PC-9 (cell line): ENCODE data around the gene DCP2. TPM values are rescaled to one million over a fixed set of nuclear protein-coding genes. Genes with fewer than 3 reads are reported as not detected.

ENCODE experiments used
- BruUV-seq: library from RNA; stranded (reverse); fragments of 400-500 nt; replicated peaks from 2 replicates; lab custom pipeline; 2021; lab: Mats Ljungman, UMichigan
- CTCF ChIA-PET: fragments of 300-600 bp; sonication (Branson Sonifier 250); formaldehyde crosslinking; loops from one replicate; lab custom pipeline; 2022; ENCODE audit warnings: antibody characterized with exemption; lab: Charles Lee
- POLR2A ChIA-PET: fragments of 300-600 bp; sonication (Branson Sonifier 250); formaldehyde crosslinking; loops from one replicate; lab custom pipeline; 2022; ENCODE audit warnings: antibody characterized with exemption; ENCODE audit not compliant: unreplicated experiment; lab: Charles Lee
- DNase-seq, 2 experiments: peaks; one replicate each; pipeline versions ENCODE4 v3.0.0 to v3.0.0-alpha.2; 2015 to 2022; ENCODE audit warnings: mixed read lengths in 1 of 2
- H2AFZ ChIP-seq: fragments of 200-600 bp; sonication (generic); 2 replicates; pipeline ENCODE4 v1.8.1; 2017; ENCODE audit warnings: antibody characterized with exemption
- H3F3A ChIP-seq: fragments of 200-600 bp; sonication (generic); 2 replicates; pipeline ENCODE4 v1.8.1; 2017; ENCODE audit warnings: antibody characterized with exemption, mild to moderate bottlenecking, low read depth; ENCODE audit not compliant: insufficient read depth
- H3K27ac ChIP-seq: fragments of 200-600 bp; sonication (generic); 2 replicates; pipeline ENCODE4 v1.6.1; 2016; ENCODE audit warnings: mixed run types
- H3K27me3 ChIP-seq: fragments of 200-600 bp; sonication (generic); 2 replicates; pipeline ENCODE4 v1.6.1; 2016; ENCODE audit warnings: low read depth, mixed run types; ENCODE audit not compliant: insufficient read depth
- H3K36me3 ChIP-seq: fragments of 200-600 bp; sonication (generic); 2 replicates; pipeline ENCODE4 v1.6.1; 2016; ENCODE audit warnings: low read depth, mixed run types
- H3K4me1 ChIP-seq: fragments of 200-600 bp; sonication (generic); replicated peaks from 2 replicates; pipeline ENCODE4 v1.6.1; 2016; ENCODE audit warnings: mixed run types; ENCODE audit not compliant: insufficient read depth
- H3K4me2 ChIP-seq: fragments of 200-600 bp; sonication (generic); 2 replicates; pipeline ENCODE4 v1.6.1; 2017; ENCODE audit warnings: mixed run types
- H3K4me3 ChIP-seq: fragments of 200-600 bp; sonication (generic); 2 replicates; pipeline ENCODE4 v1.6.1; 2016; ENCODE audit warnings: mixed run types
- H3K79me2 ChIP-seq: fragments of 200-600 bp; sonication (generic); 2 replicates; pipeline ENCODE4 v1.6.1; 2017; ENCODE audit warnings: low read depth, mixed run types
- H3K9me2 ChIP-seq: fragments of 200-600 bp; sonication (generic); 2 replicates; pipeline ENCODE4 v1.8.1; 2017; ENCODE audit warnings: mild to moderate bottlenecking; ENCODE audit not compliant: insufficient read depth
- H3K9me3 ChIP-seq: fragments of 200-600 bp; sonication (generic); 2 replicates; pipeline ENCODE4 v1.8.1; 2016; ENCODE audit warnings: low read depth; ENCODE audit not compliant: insufficient read depth
- H4K20me1 ChIP-seq: fragments of 200-600 bp; sonication (generic); 2 replicates; pipeline ENCODE4 v1.8.1; 2017; ENCODE audit not compliant: insufficient read depth
- CTCF ChIP-seq: fragments of 200-600 bp; sonication (generic); conservative IDR thresholded peaks from 2 replicates; pipeline ENCODE4 v1.6.1; 2017; ENCODE audit warnings: mixed run types, antibody characterized with exemption, mild to moderate bottlenecking, moderate library complexity
- EZH2 ChIP-seq: fragments of 200-600 bp; sonication (generic); IDR thresholded peaks from 2 replicates; pipeline ENCODE4 v1.8.0; 2017; ENCODE audit warnings: antibody characterized with exemption, low read depth
- intact Hi-C: fragments of 100-400 bp; cut with micrococcal nuclease; formaldehyde crosslinking; loops from one replicate; pipeline ENCODE4 v1.10.0; 2022; ENCODE audit not compliant: unreplicated experiment
- total RNA-seq: library from RNA; stranded (reverse); gene quantifications from 2 replicates; pipeline ENCODE4 v1.2.3, GENCODE V29; 2021

Gene DCP2
- total RNA-seq, 1 experiment from 2014 or later: 45.6 TPM

- no peak for DNase-seq
- H3K4me1 ChIP-seq: 0 out of 2 replicates have a peak, but pooled peaks cover 3% of the 10 kb centered on the region
- H4K20me1 ChIP-seq: no peaks in the 10 kb centered on the region
- no peak for TF ChIP-seq CTCF
- no peak for TF ChIP-seq EZH2
- H3K4me3 ChIP-seq: no peak overlapping the region
- no peak overlapping the region for H2AFZ ChIP-seq
- no peaks in the 10 kb centered on the region for H3K27me3 ChIP-seq
- no peaks in the 10 kb centered on the region for H3K79me2 ChIP-seq
- H3K9me2 ChIP-seq: no peaks in the 10 kb centered on the region
- ChIA-PET CTCF (no interaction called here), POLR2A (interaction anchor here (0.7 kb wide), 1 partner anchor 23 kb away, joined by 3 read pairs; no protein-coding TSS in a partner anchor)
- H3K36me3 ChIP-seq: no peaks in the 10 kb centered on the region
- H3K9me3 ChIP-seq: no peaks in the 10 kb centered on the region
- no TSS peak for BruUV-seq
- H3K4me2 ChIP-seq: no peak overlapping the region
- H3K27ac ChIP-seq: no peak overlapping the region
- no peaks in the 10 kb centered on the region for H3F3A ChIP-seq
- intact Hi-C loops: no loop called here
Measured at GRCh38 chr5:112934366-112934663, 42.3 kb upstream of the DCP2 start.

- Histone ChIP-seq H2AFZ (no peak overlapping the region), H3K27ac (no peak overlapping the region), H3K79me2 (no peaks in the 10 kb centered on the region), H3K4me1 (no peaks in the 10 kb centered on the region), H3K9me3 (no peaks in the 10 kb centered on the region), H3F3A (no peaks in the 10 kb centered on the region), H3K9me2 (no peaks in the 10 kb centered on the region), H3K4me2 (no peak overlapping the region), H4K20me1 (no peaks in the 10 kb centered on the region), H3K4me3 (no peak overlapping the region), H3K27me3 (no peaks in the 10 kb centered on the region), H3K36me3 (no peaks in the 10 kb centered on the region)
- CTCF ChIA-PET: no interaction called here
- no peak for DNase-seq
- BruUV-seq: no TSS peak
- intact Hi-C loops: no loop called here
- TF ChIP-seq EZH2 (no peak), CTCF (no peak)
- POLR2A ChIA-PET: no interaction called here
Measured at GRCh38 chr5:112935675-112936074, 40.9 kb upstream of the DCP2 start.

GRCh38 chr5:112938286-112938685 is 38.3 kb upstream of the DCP2 start:
- Histone ChIP-seq H3K9me2 (no peaks in the 10 kb centered on the region), H3K9me3 (no peaks in the 10 kb centered on the region), H3F3A (no peaks in the 10 kb centered on the region), H3K4me1 (no peaks in the 10 kb centered on the region), H2AFZ (no peak overlapping the region), H4K20me1 (no peaks in the 10 kb centered on the region), H3K4me2 (no peak overlapping the region), H3K79me2 (no peaks in the 10 kb centered on the region), H3K4me3 (no peak overlapping the region), H3K27me3 (no peaks in the 10 kb centered on the region), H3K27ac (no peak overlapping the region), H3K36me3 (no peaks in the 10 kb centered on the region)
- no TSS peak for BruUV-seq
- no peak for TF ChIP-seq EZH2
- TF ChIP-seq CTCF: no peak
- CTCF ChIA-PET: no interaction called here
- DNase-seq: no peak
- POLR2A ChIA-PET: no interaction called here
- intact Hi-C loops: no loop called here
